Measurements from ENCODE around the gene NAT16. TPM values are rescaled to one million over a fixed set of nuclear protein-coding genes. Genes with fewer than 3 reads are reported as not detected.

The NAT16 gene
- total and polyA plus RNA-seq, 2 of the 4 experiments (the other 2 are of a cell fraction), result 0.05 TPM; not detected in 1

- H3K27me3 ChIP-seq (ENCODE audit: control insufficient read depth, insufficient read depth, low read length), result peaks cover 83% of the 10 kb centered on the region
- H4K8ac ChIP-seq (ENCODE audit: low read depth in 2 of 2, low read length in 2 of 2), result no peak overlapping the region
- dilution Hi-C loops (cut with HindIII; ENCODE audit: low sequenced_read_pairs, unreplicated experiment) (no loop called here), intact Hi-C loops (cut with micrococcal nuclease) (no loop called here), in situ Hi-C loops (cut with MboI; ENCODE audit: low sequenced_read_pairs) (no loop called here)
- no peak overlapping the region; the same call in 1 of the 2 replicates for H2AK5ac ChIP-seq (ENCODE audit: low read depth, low read length)
- H3K23ac ChIP-seq (ENCODE audit: low read depth, low read length), result peak overlapping the region; percentile 64; the same call in 1 of the 2 replicates
- peaks cover 12% of the 10 kb centered on the region for H3K4me1 ChIP-seq (ENCODE audit: control insufficient read depth, insufficient read depth, low read length)
- H3K9me1 ChIP-seq (ENCODE audit: insufficient read depth, low read length), result peaks cover 8% of the 10 kb centered on the region
- H2BK15ac ChIP-seq (ENCODE audit: low read depth, low read length), result no peak overlapping the region
- DNase-seq (peak; percentile 71), ATAC-seq (ENCODE audit: low read depth) (peak; percentile 63)
- H3K4me2 ChIP-seq (ENCODE audit: low read depth, low read length), result peak overlapping the region; percentile 35
- H3K9ac ChIP-seq (ENCODE audit: low read depth, low read length), result no peak overlapping the region
- H4K20me1 ChIP-seq (ENCODE audit: insufficient read depth, low read length), result no peaks in the 10 kb centered on the region; the same call in 1 of the 2 replicates
- no peak overlapping the region for H2BK120ac ChIP-seq (ENCODE audit: low read depth, low read length)
- POLR2A ChIA-PET (ENCODE audit: unreplicated experiment), result interaction anchor here (0.9 kb wide), 1 partner anchor 8 kb away, joined by 3 read pairs; the partner anchor contains the start of gene VGF
- no TSS peak for BruUV-seq (replicated peaks)
- H3K4ac ChIP-seq (ENCODE audit: low read depth, low read length), result no peak overlapping the region
- H3K36me3 ChIP-seq (ENCODE audit: control insufficient read depth, insufficient read depth, low read length), result no peaks in the 10 kb centered on the region
- no peak overlapping the region for H4K91ac ChIP-seq (ENCODE audit: insufficient read depth, low read depth, low read length)
- H3K4me3 ChIP-seq (ENCODE audit: insufficient read depth, low read depth, low read length), result no peak overlapping the region
- 6% methylated on average over 3 of the region's 53 CpGs; no CpG with 5 or more reads in 1 of the 2 experiments for WGBS, 2 experiments (ENCODE audit: extremely low coverage in 2 of 2, insufficient read length in 1 of 2)
- peak overlapping the region; percentile 84 for H2AFZ ChIP-seq (replicated peaks; ENCODE audit: low read length, poor library complexity)
- H3K18ac ChIP-seq (ENCODE audit: low read depth, low read length), result no peak overlapping the region
- no peak overlapping the region for H3K27ac ChIP-seq (ENCODE audit: insufficient read depth, low read length)
- H3K14ac ChIP-seq (replicated peaks; ENCODE audit: low read depth, low read length), result no peak overlapping the region
- no peak overlapping the region for H3K56ac ChIP-seq (ENCODE audit: extremely low read depth, insufficient read depth, low read length)
- CTCF ChIA-PET, result interaction anchor here (0.6 kb wide), 1 partner anchor 119 kb away, joined by 3 read pairs; no protein-coding TSS in a partner anchor
- H3K79me1 ChIP-seq (ENCODE audit: low read depth in 1 of 2, low read length in 2 of 2), result peaks cover 0 to 3% of the 10 kb centered on the region in 2 experiments; a peak in 1 of 4 replicates
- H2AK9ac ChIP-seq (replicated peaks; ENCODE audit: low read depth, low read length, poor library complexity), result peak overlapping the region; percentile 55
- H2BK5ac ChIP-seq (ENCODE audit: low read depth, low read length, poor library complexity, severe bottlenecking), result no peak overlapping the region
- no peak overlapping the region for H4K5ac ChIP-seq (ENCODE audit: low read depth, low read length)
- TF ChIP-seq MAFK (IDR thresholded peaks at IDR 0.05; ENCODE audit: low read depth, low read length) (no peak), MAZ (IDR thresholded peaks at IDR 0.05; ENCODE audit: borderline replicate concordance, low read depth, low read length) (peak; percentile 41; the same call in 1 of the 2 replicates)
- no peak overlapping the region for H2BK20ac ChIP-seq (ENCODE audit: low read depth, low read length)
- peaks cover 4% of the 10 kb centered on the region; the same call in 1 of the 2 replicates for H3K9me3 ChIP-seq (ENCODE audit: control insufficient read depth, insufficient read depth, low read length)
Observed at GRCh38 chr7:101172854-101173751, 7.0 kb downstream of the NAT16 start.
